HG03565 (cell line): ENCODE measurements around the gene ST7L.

Source experiments
- ATAC-seq: cut with Tn5 transposase; IDR thresholded peaks from one replicate; pipeline ENCODE4 v1.9.1; 2021; ENCODE audit warnings: mild to moderate bottlenecking, moderate library complexity; ENCODE audit not compliant: unreplicated experiment

ST7L gene

GRCh38 chr1:112618114-112618720 is 724 bp downstream of the ST7L start:
- ATAC-seq, result no peak

- ATAC-seq, result no peak
Observed at GRCh38 chr1:112614460-112615065, 4.4 kb downstream of the ST7L start.

GRCh38 chr1:112605633-112606327 is 13.2 kb downstream of the ST7L start:
- ATAC-seq, result no peak

- ATAC-seq, result no peak
Observed at GRCh38 chr1:112603541-112603940, 15.4 kb downstream of the ST7L start.

GRCh38 chr1:112603012-112603411 is 15.9 kb downstream of the ST7L start:
- ATAC-seq, result no peak

- no peak for ATAC-seq
Observed at GRCh38 chr1:112599477-112599876, 19.5 kb downstream of the ST7L start.

GRCh38 chr1:112594208-112594876 is 24.6 kb downstream of the ST7L start:
- ATAC-seq, result no peak

- ATAC-seq, result no peak
Observed at GRCh38 chr1:112589766-112590165, 29.2 kb downstream of the ST7L start.

- ATAC-seq, result no peak
Observed at GRCh38 chr1:112583366-112583765, 35.6 kb downstream of the ST7L start.

GRCh38 chr1:112581586-112582192 is 37.3 kb downstream of the ST7L start:
- ATAC-seq, result no peak

GRCh38 chr1:112579801-112580510 is 39.0 kb downstream of the ST7L start:
- ATAC-seq, result no peak

GRCh38 chr1:112576240-112576639 is 42.7 kb downstream of the ST7L start:
- no peak for ATAC-seq

- ATAC-seq, result no peak
Observed at GRCh38 chr1:112575154-112575804, 43.7 kb downstream of the ST7L start.

GRCh38 chr1:112565800-112566199 is 53.1 kb downstream of the ST7L start:
- ATAC-seq, result no peak

- ATAC-seq, result no peak
Observed at GRCh38 chr1:112564081-112564480, 54.9 kb downstream of the ST7L start.

GRCh38 chr1:112563341-112563740 is 55.6 kb downstream of the ST7L start:
- no peak for ATAC-seq

- ATAC-seq, result no peak
Observed at GRCh38 chr1:112558634-112559033, 60.3 kb downstream of the ST7L start.

- ATAC-seq, result no peak
Observed at GRCh38 chr1:112557385-112557784, 61.6 kb downstream of the ST7L start.

- no peak for ATAC-seq
Observed at GRCh38 chr1:112554411-112554810, 64.5 kb downstream of the ST7L start.

- ATAC-seq, result no peak
Observed at GRCh38 chr1:112549590-112549989, 69.4 kb downstream of the ST7L start.
